Bronchial epithelial cell (primary cell): ENCODE results near the gene ANO4. TPM values are rescaled to one million over a fixed set of nuclear protein-coding genes. Genes with fewer than 3 reads are reported as not detected.

Experiments used
- DNase-seq: peaks from one replicate; pipeline ENCODE4 v3.0.0-alpha.2; 2010; ENCODE audit warnings: low read depth
- FAIRE-seq: peaks from 2 replicates; lab custom pipeline; 2011; peaks lifted over from hg19 to GRCh38; lab: Jason Lieb, UNC
- H3K27me3 ChIP-seq: 2 replicates; pipeline ENCODE4 v1.5.1; 2011; ENCODE audit warnings: low read length; ENCODE audit not compliant: control insufficient read depth, insufficient read depth
- H3K36me3 ChIP-seq: 2 replicates; pipeline ENCODE4 v1.5.1; 2011; ENCODE audit warnings: low read length; ENCODE audit not compliant: control insufficient read depth, insufficient read depth
- H3K4me3 ChIP-seq: 2 replicates; pipeline ENCODE4 v1.5.1; 2011; ENCODE audit warnings: mild to moderate bottlenecking, low read depth, low read length, control low read depth
- CTCF ChIP-seq: IDR thresholded peaks from 2 replicates; pipeline ENCODE4 v1.5.1; 2011; ENCODE audit warnings: mild to moderate bottlenecking, moderate library complexity, low read length, control low read depth, inconsistent platforms; ENCODE audit not compliant: insufficient read depth, severe bottlenecking
- total RNA-seq: library from RNA; depleted of rRNA; stranded (reverse); fragments of >200 nt; gene quantifications from 2 replicates; pipeline ENCODE4 v1.2.1, GENCODE V29; 2014

The ANO4 gene
- total RNA-seq, 1 donor from 2014 or later = 2.4 TPM

- FAIRE-seq (no peak), DNase-seq (no peak)
- Histone ChIP-seq H3K36me3 (no peaks in the 10 kb centered on the region), H3K4me3 (no peak overlapping the region), H3K27me3 (no peaks in the 10 kb centered on the region)
- no peak for TF ChIP-seq CTCF
These were observed 179.8 kb downstream of the ANO4 start for GRCh38 chr12:100974341-100974740.

GRCh38 chr12:100974747-100975146 lies 180.2 kb downstream of the ANO4 start:
- no peak for FAIRE-seq
- H3K27me3 ChIP-seq = no peaks in the 10 kb centered on the region
- H3K4me3 ChIP-seq = no peak overlapping the region
- no peak for TF ChIP-seq CTCF
- no peaks in the 10 kb centered on the region for H3K36me3 ChIP-seq
- DNase-seq = no peak

GRCh38 chr12:100976735-100977134 lies 182.2 kb downstream of the ANO4 start:
- Histone ChIP-seq H3K36me3 (no peaks in the 10 kb centered on the region), H3K27me3 (no peaks in the 10 kb centered on the region), H3K4me3 (no peak overlapping the region)
- FAIRE-seq = no peak
- no peak for TF ChIP-seq CTCF
- no peak for DNase-seq

GRCh38 chr12:100980856-100981255 lies 186.3 kb downstream of the ANO4 start:
- Histone ChIP-seq H3K4me3 (no peak overlapping the region), H3K27me3 (no peaks in the 10 kb centered on the region), H3K36me3 (no peaks in the 10 kb centered on the region)
- no peak for FAIRE-seq
- TF ChIP-seq CTCF = no peak
- DNase-seq = no peak

- TF ChIP-seq CTCF = no peak
- H3K4me3 ChIP-seq = no peak overlapping the region
- H3K36me3 ChIP-seq = no peaks in the 10 kb centered on the region
- no peak for DNase-seq
- H3K27me3 ChIP-seq = no peaks in the 10 kb centered on the region
- no peak for FAIRE-seq
These were observed 188.1 kb downstream of the ANO4 start for GRCh38 chr12:100982511-100983183.

GRCh38 chr12:100984796-100985195 lies 190.2 kb downstream of the ANO4 start:
- FAIRE-seq (no peak), DNase-seq (no peak)
- no peaks in the 10 kb centered on the region for H3K36me3 ChIP-seq
- no peaks in the 10 kb centered on the region for H3K27me3 ChIP-seq
- no peak for TF ChIP-seq CTCF
- no peak overlapping the region for H3K4me3 ChIP-seq
